Measurements from ENCODE around the gene ABCB1.

Gene ABCB1

GRCh38 chr7:87512906-87513305, 87.8 kb downstream of the ABCB1 start:
- DNase-seq (ENCODE audit: low spot score) = no peak

DNA sequence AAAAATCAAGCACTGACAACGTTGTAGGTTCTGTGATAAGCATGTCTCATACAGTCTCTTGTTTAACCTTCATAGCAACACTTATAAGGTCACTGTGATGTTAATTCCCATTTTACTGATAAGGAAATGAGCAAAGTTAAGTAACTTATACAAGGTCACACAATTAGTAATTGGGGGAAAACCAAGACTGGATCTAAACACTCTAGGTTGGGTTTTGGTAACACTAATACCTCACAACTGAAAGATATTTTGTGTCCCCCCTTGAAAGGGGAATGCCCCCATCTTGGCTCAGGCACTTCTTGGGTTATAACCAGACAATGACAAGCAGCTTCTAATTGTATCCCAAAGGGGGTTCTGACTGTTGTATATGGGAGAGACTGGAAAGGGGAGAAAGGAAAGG, 89.2 kb downstream of the ABCB1 start:
- DNase-seq (ENCODE audit: low spot score) = no peak

GRCh38 chr7:87510411-87510875, 90.2 kb downstream of the ABCB1 start:
- DNase-seq (ENCODE audit: low spot score) = no peak

DNA sequence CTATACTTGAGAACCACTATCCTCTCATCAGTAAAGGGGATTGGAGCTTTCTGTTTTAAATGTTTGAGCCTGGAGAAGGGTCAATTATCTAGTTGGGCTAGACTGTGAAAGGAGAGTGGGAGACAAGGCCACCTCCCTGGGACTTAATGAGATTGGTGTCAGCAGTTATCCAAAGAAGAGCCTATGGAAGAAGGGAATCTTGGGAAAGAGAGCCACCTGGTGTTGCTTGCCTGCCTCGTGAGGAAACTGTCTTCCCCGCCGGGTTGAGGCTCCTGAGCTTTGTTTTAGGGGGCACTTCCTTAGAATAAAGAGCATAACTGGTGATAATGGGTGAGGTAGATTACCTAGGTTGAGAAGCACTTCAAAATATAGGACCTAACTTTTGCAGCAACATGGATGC, 93.2 kb downstream of the ABCB1 start:
- no peak for DNase-seq (ENCODE audit: low spot score)

DNA sequence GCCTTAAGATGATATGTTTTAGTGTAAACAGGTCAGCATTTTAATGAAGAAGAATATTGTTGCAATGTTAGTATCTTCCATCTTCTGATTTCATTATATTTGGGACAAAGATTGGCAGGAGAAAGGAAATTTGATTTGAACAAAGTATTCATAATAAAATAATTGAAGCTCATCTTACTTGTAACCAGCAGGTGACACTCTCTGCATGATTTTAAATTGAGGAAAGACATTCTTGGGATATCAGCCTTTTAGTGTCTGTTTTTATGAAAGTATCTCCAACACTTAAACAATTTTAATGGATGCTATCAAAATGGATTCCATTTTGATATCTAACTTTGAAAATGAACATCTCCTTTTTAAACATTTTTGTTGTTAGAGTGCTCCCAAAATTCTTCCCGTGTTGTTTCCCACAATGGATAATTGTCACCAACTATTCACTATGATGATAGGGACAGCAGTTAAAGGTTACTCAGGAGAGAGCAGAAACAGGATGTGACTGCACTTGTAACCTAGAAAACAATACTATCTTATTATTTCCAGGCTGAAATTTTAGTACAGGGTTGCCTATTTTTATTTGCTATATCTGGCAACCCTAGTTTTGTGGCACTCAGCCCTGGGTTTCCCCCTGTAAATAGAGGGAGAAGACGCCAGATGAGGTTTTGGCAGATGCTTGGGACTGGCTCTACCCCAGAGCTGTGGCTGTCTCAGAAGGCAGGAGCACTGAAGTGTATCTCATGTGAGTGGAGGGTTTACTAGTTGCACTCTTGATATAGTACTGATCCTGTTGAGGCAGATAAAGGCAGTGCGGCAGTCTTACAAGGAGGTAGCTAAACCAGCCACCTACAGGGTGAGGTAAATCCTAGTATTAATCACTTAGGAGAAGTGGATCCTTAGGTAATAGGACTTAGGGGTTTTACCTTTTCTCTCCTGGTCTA, 94.2 kb downstream of the ABCB1 start:
- no peak for DNase-seq (ENCODE audit: low spot score)

DNA sequence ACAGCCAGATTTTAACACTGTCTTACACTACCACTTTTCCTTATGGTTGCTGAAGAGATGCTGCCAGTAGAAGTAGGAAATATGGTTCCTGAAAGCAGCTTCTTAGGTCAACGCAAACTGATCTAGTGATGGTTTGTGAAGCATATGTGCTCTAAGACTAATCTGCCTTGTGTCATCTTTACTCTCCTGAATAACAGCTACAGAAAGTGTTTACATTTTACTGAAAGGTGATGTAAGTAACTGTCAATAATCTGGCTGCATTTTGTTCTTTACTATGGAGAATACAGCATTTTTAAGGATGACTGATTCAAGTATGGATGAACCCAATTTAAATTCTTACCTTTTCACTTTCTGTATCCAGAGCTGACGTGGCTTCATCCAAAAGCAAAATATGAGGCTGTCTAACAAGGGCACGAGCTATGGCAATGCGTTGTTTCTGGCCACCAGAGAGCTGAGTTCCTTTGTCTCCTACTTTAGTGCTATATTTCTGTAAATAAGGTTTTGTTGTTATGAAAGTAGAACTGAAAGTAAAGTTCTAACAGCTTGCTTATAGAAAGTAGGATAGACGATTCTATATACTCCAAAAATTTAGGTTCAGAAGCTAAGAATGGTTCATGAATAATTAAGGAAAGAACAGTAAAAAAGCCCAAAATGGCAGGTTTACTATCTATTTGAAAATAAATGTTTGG, 95.0 kb downstream of the ABCB1 start:
- DNase-seq (ENCODE audit: low spot score) = no peak

DNA sequence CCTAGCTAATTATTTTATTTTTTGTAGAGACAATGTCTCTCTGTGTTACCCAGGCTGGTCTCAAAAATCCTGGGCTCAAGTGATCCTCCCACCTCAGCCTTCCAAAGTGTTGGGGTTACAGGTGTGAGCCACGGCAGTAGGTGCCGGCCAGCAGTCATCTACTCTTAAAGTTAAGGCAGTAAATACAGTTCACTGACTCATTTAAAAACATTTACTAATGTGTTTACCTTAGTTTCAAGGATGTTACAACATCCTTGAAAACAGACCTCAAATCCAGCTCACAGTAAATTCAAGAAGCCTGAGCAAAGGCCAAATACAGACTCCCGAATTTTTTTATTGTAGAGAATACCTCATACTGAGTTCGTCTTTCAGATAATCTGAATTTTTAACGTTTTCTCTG, 95.6 kb downstream of the ABCB1 start:
- no peak for DNase-seq (ENCODE audit: low spot score)

GRCh38 chr7:87499494-87499893, 101.2 kb downstream of the ABCB1 start:
- no peak for DNase-seq (ENCODE audit: low spot score)

DNA sequence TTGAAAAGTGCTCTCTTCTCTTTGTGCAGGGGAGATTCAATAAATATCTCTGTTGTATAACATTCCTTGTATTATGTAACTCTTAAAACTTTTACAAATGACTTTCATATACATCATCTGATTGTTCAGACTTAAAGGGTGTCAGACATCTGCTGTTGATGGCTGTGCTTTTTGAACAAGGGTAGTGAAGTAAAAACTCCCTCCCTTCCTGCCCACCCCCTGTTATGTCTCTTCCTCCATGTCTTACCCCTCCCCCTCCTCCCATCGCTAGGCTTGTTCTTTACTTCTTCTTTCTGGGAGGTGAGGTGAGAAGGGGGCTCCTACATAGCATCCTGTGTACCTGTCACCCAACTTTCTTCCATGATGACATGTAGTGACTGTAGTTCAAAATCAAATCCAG, 101.8 kb downstream of the ABCB1 start:
- no peak for DNase-seq (ENCODE audit: low spot score)

DNA sequence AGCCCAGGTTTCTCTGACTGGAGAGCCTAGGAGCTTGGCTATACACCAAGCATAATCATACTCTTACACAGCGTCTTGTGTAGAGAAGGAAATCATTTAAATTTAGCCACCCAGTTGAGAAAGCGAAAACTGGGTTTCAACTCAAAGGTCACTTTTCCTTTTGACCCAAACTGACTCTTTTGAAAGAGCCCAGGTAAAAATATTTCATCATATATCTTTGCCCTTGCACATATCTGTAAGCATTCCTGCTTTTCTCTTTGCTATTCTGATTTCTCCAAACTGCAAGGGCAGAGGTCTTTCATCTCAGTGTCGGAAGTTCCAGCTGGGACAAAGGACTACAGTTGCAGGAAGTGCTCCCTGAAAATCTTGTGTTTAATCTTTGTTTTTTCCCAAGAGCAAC, 103.2 kb downstream of the ABCB1 start:
- DNase-seq (ENCODE audit: low spot score) = no peak

DNA sequence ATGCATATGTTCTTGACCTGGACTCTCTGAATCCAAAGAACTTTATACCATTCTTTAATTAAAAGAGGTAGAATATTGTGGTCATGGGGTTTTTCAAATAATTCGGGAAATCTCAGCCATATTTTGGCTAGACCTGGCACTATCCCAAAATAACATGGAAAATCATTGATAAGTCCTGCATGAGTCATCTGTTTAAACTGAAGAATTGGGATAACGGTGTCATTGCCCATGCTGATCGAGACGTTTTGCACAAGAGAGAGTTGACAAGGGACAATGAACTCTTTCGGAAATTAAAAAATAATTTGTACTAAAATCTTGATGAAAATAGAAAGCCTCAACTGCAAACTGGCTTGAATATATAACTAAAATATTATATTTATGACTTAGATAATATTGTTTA, 105.3 kb downstream of the ABCB1 start:
- no peak for DNase-seq (ENCODE audit: low spot score)

- DNase-seq (ENCODE audit: low spot score) = no peak
Measured at GRCh38 chr7:87494454-87494853, 106.2 kb downstream of the ABCB1 start.

DNA sequence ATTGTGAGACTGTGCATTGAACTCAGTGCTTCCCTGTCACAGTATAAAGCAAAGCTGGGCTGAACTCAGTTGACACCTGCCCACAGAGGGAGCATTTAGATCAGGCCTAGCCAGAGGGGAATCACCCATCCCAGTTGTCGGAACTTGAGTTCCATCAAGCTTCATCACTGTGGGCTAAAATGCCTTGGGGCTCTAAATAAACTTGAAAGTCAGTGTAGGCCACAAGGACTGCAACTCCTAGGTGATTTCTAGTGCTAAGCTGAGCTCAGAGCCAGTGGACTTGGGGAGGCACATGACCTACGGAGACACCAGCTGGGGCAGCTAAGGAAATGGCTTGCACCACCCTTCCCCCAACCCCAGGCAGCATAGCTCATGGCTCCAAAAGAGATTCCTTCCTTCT, 117.6 kb downstream of the ABCB1 start:
- DNase-seq (ENCODE audit: low spot score) = no peak

DNA sequence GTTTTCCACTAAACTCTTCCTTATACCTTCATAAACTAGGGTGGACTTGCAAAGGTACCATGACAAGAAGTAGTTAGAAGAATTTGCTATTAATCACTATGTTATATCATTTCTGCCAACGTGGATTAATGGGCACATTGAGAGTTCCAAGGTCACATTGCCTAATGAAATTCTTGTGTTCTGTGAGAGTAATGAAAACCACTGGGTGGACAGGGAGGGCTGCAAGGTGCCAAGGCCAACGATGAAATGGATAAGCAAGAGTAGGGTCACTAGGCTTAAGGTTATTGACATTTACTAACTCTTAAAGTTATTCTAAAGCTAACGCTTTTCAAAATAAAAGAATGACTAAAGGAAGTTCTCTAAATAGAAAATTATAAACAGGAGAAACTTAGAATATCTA, 118.6 kb downstream of the ABCB1 start:
- DNase-seq (ENCODE audit: low spot score) = no peak

- DNase-seq (ENCODE audit: low spot score) = no peak
Measured at GRCh38 chr7:87480386-87480785, 120.3 kb downstream of the ABCB1 start.

GRCh38 chr7:87479951-87480350, 120.7 kb downstream of the ABCB1 start:
- DNase-seq (ENCODE audit: low spot score) = no peak

DNA sequence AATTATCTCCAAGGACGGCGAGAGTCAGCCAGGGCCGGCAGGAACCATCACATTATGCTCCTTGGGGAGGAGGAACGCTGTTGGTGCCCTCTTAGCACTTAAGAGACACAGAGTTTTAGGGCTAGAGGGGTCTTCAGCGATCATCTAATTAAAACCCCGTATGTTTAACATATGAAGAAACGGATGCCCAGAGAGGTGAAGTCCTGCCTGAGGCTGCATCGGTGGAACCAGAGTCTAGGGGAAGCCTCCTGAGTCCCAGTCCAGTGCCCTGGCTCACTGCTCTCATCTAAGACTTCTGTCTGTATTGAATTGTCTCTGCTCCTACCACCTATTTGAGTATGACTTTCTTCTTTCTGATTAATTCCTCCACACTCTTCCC, 124.5 kb downstream of the ABCB1 start:
- no peak for DNase-seq (ENCODE audit: low spot score)

- no peak for DNase-seq (ENCODE audit: low spot score)
Measured at GRCh38 chr7:87475359-87476178, 125.1 kb downstream of the ABCB1 start, which contains the start of gene ABCB4. Gene ABCB4 (minus strand): TSS chr7:87475680. CDS start chr7:87475465, 215 bp downstream.

GRCh38 chr7:87474533-87475358, 125.9 kb downstream of the ABCB1 start:
- DNase-seq (ENCODE audit: low spot score) = no peak

- no peak for DNase-seq (ENCODE audit: low spot score)
Measured at GRCh38 chr7:87473986-87474385, 126.7 kb downstream of the ABCB1 start.

- no peak for DNase-seq (ENCODE audit: low spot score)
Measured at GRCh38 chr7:87473192-87473591, 127.5 kb downstream of the ABCB1 start.

DNA sequence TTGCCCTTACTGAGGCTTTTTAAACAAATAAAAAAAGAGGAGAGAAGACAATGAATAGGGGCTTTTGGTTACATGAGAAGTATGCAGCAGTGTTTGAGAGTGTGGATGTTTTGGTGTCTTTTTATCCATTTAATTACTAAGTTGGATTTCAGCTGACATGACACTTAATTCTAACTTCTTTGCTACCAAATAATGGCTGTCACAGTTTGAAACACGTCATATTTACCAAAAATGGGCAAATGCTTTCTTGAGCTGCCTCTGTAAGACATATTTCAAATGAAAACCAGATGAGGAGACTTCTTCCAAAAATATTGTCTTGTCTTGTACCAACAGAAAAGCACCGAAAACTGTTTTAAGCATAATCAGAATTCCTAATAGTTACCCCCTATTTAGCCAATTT, 129.2 kb downstream of the ABCB1 start:
- no peak for DNase-seq (ENCODE audit: low spot score)
